Transverse colon (tissue), 4 donors: Measurements from ENCODE around the gene SHC2. TPM values are rescaled to one million over a fixed set of nuclear protein-coding genes. Genes with fewer than 3 reads are reported as not detected.

ENCODE experiments used
- DNase-seq: peaks from one replicate; pipeline ENCODE4 v3.0.0-alpha.2; 2019
- H3K27ac ChIP-seq, 4 donors: fragments of 200-600 bp; sonication (generic); 2 replicates each; pipeline ENCODE4 v1.5.1; 2016 to 2018; ENCODE audit warnings: inconsistent platforms in 4 of 4
- H3K27me3 ChIP-seq: fragments of 200-600 bp; sonication (generic); 2 replicates; pipeline ENCODE4 v1.5.1; 2017; ENCODE audit warnings: inconsistent platforms
- H3K36me3 ChIP-seq, 4 donors: fragments of 200-600 bp; sonication (generic); 2 replicates each; pipeline ENCODE4 v1.5.1; 2017 to 2019; ENCODE audit warnings: inconsistent platforms in 4 of 4
- H3K4me1 ChIP-seq, 4 donors: fragments of 200-600 bp; sonication (generic); 2 replicates each; pipeline ENCODE4 v1.5.1; 2017 to 2020; ENCODE audit warnings: inconsistent platforms in 4 of 4
- H3K4me3 ChIP-seq, 4 donors: fragments of 200-600 bp; sonication (generic); 1 replicate in 1 of 4; 2 replicates in 3 of 4; pipeline versions ENCODE4 v1.5.1 to v1.6.1; 2017 to 2019; ENCODE audit warnings: inconsistent platforms in 4 of 4
- H3K9me3 ChIP-seq, 2 donors: fragments of 200-600 bp; sonication (generic); 2 replicates each; pipeline ENCODE4 v1.5.1; 2017 to 2019; ENCODE audit warnings: inconsistent platforms in 2 of 2
- EP300 ChIP-seq: sonication (generic); formaldehyde crosslinking; IDR thresholded peaks from one replicate; pipeline ENCODE4 v1.6.1; 2017; ENCODE audit warnings: antibody characterized with exemption, low read depth
- POLR2A ChIP-seq: fragments of 450-650 bp; IDR thresholded peaks from one replicate; pipeline ENCODE4 v1.6.1; 2016; ENCODE audit warnings: antibody characterized with exemption, mild to moderate bottlenecking, moderate library complexity
- POLR2AphosphoS5 ChIP-seq, 3 donors: sonication (generic); formaldehyde crosslinking; IDR thresholded peaks; one replicate each; pipeline ENCODE4 v1.6.1; 2016; ENCODE audit warnings: antibody characterized with exemption in 3 of 3
- WGBS, 2 donors: methylation state at CpG; one replicate each; pipeline ENCODE4 v1.1.5; 2018; ENCODE audit warnings: low coverage in 1 of 2; 5-methylcytosine and 5-hydroxymethylcytosine counted together
- in situ Hi-C, 4 donors: fragments of 200-750 bp; cut with MboI; loops; one replicate each; pipeline versions ENCODE4 v1.15.0 to v1.15.1; 2017; ENCODE audit warnings: low sequenced_read_pairs in 3 of 4, low pct_ligation_motif_present in 1 of 4, low pct_unique_long_range_greater_than_20kb in 1 of 4
- intact Hi-C: fragments of 100-400 bp; cut with DNase I; formaldehyde crosslinking; loops from one replicate; pipeline ENCODE4 v1.15.1; 2023; ENCODE audit warnings: low total_unique reads
- total RNA-seq, 4 donors: library from RNA; depleted of rRNA; stranded (reverse); fragments of >200 nt; gene quantifications; one replicate each; pipeline ENCODE4 v1.1.0, GENCODE V29; 2016
- TF ChIP-seq, protein P1 (sequence below), 5 experiments: fragments of 200-600 bp in 3 of 5; fragments of 450-650 bp in 2 of 5; sonication (generic) in 3 of 5; IDR thresholded peaks; 1 replicate in 2 of 5; 2 replicates in 3 of 5; pipeline ENCODE4 v1.5.1; 2016 to 2017; ENCODE audit warnings: antibody characterized with exemption in 5 of 5, inconsistent platforms in 3 of 5, mild to moderate bottlenecking in 2 of 5, moderate library complexity in 1 of 5

The SHC2 gene
- total RNA-seq, 4 donors from 2014 or later: 6.3 to 30.3 (median 11.1) TPM

GRCh38 chr19:468587-469256 is 7.9 kb upstream of the SHC2 start:
- in situ Hi-C loops: no loop called here
- TF ChIP-seq POLR2A (no peak), POLR2AphosphoS5 (IDR thresholded peaks at IDR 0.05) (no peak), EP300 (no peak)
- TF ChIP-seq, protein P1, sequence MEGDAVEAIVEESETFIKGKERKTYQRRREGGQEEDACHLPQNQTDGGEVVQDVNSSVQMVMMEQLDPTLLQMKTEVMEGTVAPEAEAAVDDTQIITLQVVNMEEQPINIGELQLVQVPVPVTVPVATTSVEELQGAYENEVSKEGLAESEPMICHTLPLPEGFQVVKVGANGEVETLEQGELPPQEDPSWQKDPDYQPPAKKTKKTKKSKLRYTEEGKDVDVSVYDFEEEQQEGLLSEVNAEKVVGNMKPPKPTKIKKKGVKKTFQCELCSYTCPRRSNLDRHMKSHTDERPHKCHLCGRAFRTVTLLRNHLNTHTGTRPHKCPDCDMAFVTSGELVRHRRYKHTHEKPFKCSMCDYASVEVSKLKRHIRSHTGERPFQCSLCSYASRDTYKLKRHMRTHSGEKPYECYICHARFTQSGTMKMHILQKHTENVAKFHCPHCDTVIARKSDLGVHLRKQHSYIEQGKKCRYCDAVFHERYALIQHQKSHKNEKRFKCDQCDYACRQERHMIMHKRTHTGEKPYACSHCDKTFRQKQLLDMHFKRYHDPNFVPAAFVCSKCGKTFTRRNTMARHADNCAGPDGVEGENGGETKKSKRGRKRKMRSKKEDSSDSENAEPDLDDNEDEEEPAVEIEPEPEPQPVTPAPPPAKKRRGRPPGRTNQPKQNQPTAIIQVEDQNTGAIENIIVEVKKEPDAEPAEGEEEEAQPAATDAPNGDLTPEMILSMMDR (IDR thresholded peaks at IDR 0.05): no peak
- intact Hi-C loops: no loop called here
- 55% methylated on average over 27 of the region's 27 CpGs; no CpG with 5 or more reads in 1 of the 2 donors for WGBS, 2 donors
- H3K27ac ChIP-seq: no peak overlapping the region
- H3K36me3 ChIP-seq: no peaks in the 10 kb centered on the region
- H3K4me1 ChIP-seq: no peaks in the 10 kb centered on the region
- H3K4me3 ChIP-seq: no peak overlapping the region
- H3K9me3 ChIP-seq: no peaks in the 10 kb centered on the region
- H3K27me3 ChIP-seq: no peaks in the 10 kb centered on the region
- DNase-seq: no peak

- WGBS, 2 donors: 80% methylated on average over 11 of the region's 11 CpGs; no CpG with 5 or more reads in 1 of the 2 donors
- Histone ChIP-seq H3K4me3 (no peak overlapping the region), H3K4me1 (no peaks in the 10 kb centered on the region), H3K27me3 (peaks cover 2% of the 10 kb centered on the region), H3K27ac (no peak overlapping the region), H3K36me3 (no peaks in the 10 kb centered on the region), H3K9me3 (no peaks in the 10 kb centered on the region)
- intact Hi-C loops (no loop called here), in situ Hi-C loops (no loop called here)
- no peak for TF ChIP-seq POLR2AphosphoS5 (IDR thresholded peaks at IDR 0.05)
- TF ChIP-seq POLR2A: no peak
- TF ChIP-seq, protein P1 (IDR thresholded peaks at IDR 0.05): no peak
- no peak for TF ChIP-seq EP300
- no peak for DNase-seq
Measured at GRCh38 chr19:467554-467953, 6.7 kb upstream of the SHC2 start.

DNA sequence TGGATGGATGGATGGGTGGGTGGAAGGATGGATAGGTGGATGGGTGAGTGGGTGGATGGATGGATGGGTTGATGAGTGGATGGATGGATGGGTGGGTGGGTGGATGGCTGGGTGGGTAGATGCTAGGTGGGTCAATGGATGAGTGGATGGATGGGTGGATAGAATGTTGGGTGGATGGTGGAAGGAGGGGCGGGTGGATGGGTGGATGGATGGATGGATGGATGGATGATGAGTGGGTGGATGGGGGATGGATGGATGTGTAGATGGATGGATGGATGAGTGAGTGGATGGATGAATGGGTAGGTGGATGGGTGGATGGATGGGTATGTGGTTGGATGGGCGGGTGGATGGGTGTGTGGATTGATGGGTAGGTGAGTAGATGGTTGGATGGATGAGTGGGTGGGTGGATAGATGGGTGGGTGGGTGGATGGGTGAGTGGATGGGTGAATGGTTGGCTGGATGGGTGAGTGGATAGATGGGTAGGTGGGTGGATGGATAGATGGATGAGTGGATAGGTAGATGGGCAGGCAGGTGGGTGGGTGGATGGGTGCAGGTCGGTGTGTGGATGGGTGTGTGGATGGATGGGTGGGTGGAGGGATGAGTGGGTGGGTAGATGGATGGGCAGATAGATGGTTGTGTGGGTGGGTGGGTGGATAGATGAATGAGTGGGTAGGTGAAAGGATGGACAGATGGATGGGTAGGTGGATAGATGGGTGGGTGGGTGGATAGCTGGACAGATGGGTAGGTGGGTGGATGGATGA is 4.4 kb upstream of the SHC2 start:
- in situ Hi-C loops (no loop called here), intact Hi-C loops (no loop called here)
- DNase-seq: no peak
- H3K27me3 ChIP-seq: peaks cover 20% of the 10 kb centered on the region
- no peaks in the 10 kb centered on the region for H3K9me3 ChIP-seq
- TF ChIP-seq, protein P1 (IDR thresholded peaks at IDR 0.05): no peak
- TF ChIP-seq POLR2A (no peak), EP300 (no peak), POLR2AphosphoS5 (IDR thresholded peaks at IDR 0.05) (no peak)
- H3K36me3 ChIP-seq: no peaks in the 10 kb centered on the region
- no peak overlapping the region for H3K4me3 ChIP-seq
- peaks cover 0 to 14% (median 13%) of the 10 kb centered on the region in 4 donors for H3K4me1 ChIP-seq
- no peak overlapping the region for H3K27ac ChIP-seq
- 92 to 100% methylated on average over 3 of the region's 3 CpGs for whole genome bisulfite sequencing, 2 donors

GRCh38 chr19:464208-464545 is 3.3 kb upstream of the SHC2 start:
- DNase-seq: no peak
- no peaks in the 10 kb centered on the region for H3K36me3 ChIP-seq
- H3K27me3 ChIP-seq: peaks cover 25% of the 10 kb centered on the region
- TF ChIP-seq POLR2A: no peak
- TF ChIP-seq, protein P1 (IDR thresholded peaks at IDR 0.05): no peak
- no peak for TF ChIP-seq POLR2AphosphoS5 (IDR thresholded peaks at IDR 0.05)
- TF ChIP-seq EP300: no peak
- H3K4me3 ChIP-seq: no peak overlapping the region
- H3K4me1 ChIP-seq: peaks cover 5 to 23% (median 18%) of the 10 kb centered on the region in 4 donors
- 90% methylated on average over 9 of the region's 9 CpGs; no CpG with 5 or more reads in 1 of the 2 donors for WGBS, 2 donors
- intact Hi-C loops (no loop called here), in situ Hi-C loops (no loop called here)
- no peak overlapping the region for H3K27ac ChIP-seq
- H3K9me3 ChIP-seq: no peaks in the 10 kb centered on the region
